Activated T-cell treated with anti-CD3 and anti-CD28 coated beads for 24 hours (primary cell): ENCODE results near the gene KCNH1.

Experiments
- DNase-seq: peaks from one replicate; pipeline ENCODE4 v3.0.0-alpha.2; 2020; ENCODE audit warnings: low read depth

KCNH1 gene

DNA sequence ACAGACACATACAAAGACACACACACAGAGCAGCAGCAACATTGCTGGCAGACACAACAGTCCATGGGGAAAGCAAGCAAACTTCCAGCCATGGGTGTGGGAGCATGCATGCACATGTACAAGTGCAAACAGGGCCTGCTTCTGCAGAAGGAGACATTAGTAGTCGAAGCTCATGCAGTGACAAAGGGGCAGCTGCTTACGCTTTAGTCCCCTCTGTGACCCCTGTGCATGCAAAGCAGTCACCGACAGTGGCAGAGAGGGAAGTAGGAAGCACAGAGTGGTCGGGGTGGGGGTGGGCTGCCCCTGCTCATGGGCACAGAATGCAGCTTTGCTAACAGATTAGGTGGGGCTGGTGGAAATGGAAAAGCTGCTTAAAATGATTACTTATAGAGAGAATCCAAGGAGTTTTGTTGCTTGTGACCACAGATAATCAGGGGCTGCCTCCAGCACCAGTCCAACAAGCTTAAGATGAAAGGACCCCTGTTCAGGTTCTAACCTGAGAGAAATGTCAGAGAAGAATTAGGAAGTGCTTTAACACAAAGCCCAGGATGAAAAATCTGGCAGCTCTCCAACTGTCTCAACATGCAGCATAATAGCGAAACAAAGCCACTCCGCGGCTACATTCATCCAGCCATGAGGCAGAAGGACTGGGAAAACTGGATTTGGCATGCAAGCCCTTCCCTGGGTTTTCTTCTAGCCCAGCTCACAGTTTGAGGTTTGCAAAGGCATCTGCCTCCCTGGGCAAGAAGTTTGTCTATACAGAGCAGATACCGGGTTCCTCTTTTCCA lies 378.9 kb downstream of the KCNH1 start:
- DNase-seq: no peak

DNA sequence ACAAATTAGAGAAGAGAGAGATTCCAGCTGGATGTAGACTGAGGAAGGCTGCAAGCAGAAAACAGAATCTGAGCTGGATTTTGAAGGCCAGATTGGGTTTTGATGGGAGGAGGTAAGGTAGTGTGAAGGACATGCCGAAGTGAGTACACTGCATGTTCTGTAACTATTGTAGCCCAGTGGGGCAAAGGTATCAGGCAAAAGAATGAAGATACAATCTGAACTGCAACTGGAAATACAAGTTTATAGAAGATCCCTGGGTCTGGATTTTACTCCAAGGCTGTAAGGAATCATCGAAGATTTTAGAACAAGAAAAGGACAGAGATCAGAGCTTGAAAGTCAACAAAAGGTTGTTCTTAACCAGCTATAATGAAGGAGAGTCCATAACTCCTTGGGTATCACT lies 382.0 kb downstream of the KCNH1 start:
- no peak for DNase-seq

DNA sequence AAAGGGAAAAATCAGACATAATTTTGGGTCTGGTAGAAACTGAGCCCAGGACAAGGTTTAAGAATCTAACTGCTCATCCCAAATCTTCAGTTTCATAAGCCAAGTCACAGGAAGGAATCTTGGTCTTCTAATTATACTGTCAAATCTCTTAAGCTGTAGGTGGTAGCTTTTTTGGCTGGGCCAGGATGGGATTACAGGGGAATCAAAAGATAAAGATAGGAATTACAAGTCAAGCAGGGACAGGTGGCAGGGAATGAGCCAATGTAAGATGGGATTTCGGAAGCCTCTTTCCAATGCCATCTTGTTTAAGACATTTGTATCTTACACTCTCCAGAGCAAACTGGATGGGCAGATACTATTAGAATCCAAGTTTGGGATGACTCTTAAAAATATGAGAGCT lies 383.5 kb downstream of the KCNH1 start:
- DNase-seq: no peak

DNA sequence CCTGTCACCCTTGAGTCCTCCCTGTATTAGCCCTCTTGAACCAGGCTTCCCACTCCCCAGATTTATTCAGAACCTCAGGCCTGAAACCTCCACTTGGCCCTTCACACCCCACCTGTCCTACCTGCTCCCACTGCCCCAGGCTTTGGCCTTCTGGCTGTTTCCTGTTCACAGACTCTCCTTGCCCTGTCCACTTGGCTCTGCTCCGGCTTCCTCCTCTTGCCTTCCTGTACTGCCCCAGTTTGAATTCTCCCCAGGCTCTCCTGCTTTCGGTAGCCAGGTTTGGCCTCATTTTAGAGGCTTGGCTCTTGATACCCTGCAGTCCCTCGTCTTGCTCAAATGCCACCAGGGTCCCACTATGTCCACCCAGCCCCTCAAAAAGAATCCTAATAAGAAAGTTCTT lies 385.2 kb downstream of the KCNH1 start:
- no peak for DNase-seq

DNA sequence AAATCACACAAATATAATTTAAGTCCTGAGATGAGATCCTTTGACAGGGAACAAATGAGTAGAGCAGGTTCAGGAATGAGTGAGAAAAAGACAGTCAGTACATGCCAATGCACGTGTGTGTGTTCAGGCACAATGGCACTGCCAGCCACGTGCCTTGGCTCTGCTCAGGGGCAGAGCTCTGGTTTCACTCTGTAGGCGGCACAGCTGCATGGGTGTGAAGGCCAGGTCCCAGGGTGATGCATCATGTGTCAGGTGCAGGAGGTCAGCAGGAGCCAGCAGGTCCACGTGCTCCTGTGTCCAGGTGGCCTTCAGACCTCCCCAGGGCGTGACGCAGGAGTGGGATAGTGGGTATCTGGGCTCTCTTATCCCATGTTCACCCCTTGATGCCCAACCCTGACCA lies 386.1 kb downstream of the KCNH1 start:
- DNase-seq: no peak

DNA sequence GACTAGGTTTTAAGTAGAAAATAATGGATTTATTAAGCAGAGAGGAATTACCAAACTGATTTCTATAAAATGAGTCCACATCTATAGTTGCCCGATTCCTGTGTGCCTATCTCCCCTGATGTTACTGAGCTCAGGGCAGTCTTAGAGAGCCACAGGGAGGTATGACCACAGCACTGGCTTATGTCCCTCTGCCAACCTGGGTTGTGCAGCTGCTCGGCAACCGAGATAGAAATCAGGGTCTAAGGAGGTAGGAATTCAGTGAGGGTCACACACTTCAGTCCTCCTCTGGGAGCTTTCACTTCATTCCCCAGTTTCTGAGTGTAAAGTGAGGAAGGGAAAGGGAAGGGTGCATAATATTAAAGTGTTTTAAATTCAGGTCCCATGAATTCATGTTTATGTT lies 386.8 kb downstream of the KCNH1 start:
- no peak for DNase-seq

DNA sequence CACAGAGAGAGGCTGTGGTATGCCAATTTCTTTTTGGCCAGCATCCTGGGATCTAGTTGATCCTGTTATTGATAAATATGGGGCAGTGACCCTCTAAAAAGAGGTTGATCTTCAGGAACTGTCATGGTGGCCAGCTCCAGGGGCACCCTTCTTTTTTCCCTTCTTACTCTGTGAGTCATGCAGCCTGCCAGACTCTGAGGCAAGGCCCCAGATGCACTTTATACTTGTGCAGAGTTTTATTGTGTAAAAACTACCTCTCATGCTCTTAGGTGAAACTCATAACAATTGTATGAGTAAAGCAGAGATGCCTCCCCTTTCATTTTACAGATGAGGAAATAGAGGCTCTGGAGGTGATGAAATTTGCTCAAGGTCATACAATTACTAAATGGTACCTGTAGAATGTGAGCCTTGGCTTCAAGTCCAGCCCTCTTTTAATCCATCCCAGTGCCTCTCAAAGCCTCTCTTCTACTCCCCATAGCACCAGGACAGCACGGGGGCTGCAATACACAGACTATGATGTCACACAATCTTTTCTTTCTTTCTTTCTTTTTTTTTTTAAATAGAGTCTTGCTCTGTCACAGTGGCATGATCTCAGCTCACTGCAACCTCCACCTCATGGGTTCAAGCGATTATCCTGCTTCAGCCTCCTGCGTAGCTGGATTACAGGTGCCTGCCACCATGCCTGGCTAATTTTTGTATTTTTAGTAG lies 387.8 kb downstream of the KCNH1 start:
- DNase-seq: no peak

DNA sequence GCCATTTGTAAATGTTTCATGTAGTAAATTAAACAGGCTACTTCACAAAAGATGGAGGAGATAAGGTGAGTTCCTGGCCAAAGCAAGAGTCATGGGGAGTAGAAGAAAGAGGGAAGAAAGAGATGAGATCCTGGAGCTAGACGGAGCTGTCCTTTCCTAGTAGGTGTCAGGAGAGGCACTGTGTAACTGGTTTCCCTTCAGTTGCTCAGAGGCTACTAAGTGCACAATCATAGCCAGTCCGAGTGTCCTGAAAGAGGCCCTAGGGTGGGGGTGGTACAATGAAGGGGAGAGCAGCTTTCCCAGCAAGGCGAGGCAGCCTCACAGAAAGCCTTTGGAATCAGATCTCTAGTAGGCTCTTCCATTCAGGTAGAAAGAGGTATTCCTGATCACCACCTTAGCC lies 390.9 kb downstream of the KCNH1 start:
- no peak for DNase-seq

DNA sequence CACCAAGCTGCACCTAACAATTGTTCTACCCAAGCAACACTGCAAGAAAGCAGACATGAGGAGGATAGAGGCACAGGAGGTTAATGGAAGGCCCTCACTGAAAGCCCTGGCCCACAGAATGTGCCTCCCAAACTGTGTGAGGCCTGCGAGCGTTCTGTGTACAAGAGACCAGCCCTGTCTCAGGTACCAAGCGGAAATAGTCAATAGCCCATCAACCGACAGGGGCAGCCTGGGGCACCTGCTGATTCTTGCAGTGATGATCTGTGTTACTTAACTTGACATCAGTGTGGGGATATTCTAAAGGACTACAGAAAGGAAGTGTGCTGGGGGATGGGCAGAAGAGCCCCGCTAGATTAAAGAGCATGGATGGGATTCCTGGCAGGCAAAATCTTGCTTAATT lies 392.4 kb downstream of the KCNH1 start:
- DNase-seq: no peak

DNA sequence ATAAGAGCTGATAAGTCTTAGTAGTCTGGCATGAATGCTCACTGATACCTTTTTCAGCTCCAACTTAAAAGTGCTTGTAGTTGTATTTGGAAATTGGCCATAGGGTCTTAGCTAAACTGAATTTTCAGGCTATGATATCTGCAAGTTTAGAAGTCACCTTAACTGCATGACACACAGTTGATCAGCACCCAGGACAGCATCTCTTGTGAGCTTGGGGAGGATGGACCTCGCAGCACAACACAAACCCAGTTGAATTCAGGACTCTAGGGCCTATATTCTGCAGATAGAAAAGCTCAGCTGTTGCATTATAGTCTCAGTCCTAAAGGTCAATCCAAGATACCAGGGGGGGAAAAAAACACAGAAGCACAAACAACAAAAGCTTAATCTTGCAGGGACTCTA lies 394.3 kb downstream of the KCNH1 start:
- DNase-seq: no peak

DNA sequence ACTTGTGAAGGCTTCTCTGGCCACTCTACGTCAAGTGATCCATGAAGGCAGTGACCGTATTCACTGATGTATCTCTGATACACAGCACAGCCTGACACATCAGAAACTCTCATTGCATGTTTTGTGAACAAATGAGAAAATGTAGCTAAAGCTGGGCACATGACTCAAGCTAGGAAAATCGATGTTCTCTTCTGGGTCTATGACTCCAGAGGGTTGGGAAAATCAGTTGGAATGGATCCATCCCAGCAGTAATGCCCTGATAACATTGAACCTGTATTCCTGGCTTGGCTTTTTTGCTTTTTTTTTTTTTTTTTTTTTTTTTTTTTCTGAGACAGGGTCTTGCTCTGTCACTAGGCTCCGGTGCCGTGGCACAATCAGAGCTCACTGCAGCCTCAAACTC lies 395.7 kb downstream of the KCNH1 start:
- no peak for DNase-seq

DNA sequence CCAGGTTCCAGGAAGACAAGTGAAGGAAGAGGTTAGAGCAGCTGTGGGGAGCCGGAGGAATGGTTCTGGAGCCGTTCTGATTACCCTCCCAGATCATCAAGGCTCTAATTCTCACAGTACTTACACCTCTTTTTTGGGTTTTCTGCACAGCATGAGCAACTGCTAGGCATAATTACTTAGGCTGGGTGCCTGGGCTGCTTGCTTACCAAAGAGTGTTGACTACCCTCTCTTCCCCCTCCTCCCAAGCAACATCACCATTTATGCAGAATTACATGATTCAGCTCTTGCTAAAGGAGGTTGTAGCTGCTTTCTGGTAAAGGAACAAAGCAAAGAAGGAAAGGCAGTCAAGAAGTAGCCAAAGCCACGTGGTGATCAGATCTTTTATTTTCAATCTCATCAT lies 397.2 kb downstream of the KCNH1 start:
- DNase-seq: no peak

DNA sequence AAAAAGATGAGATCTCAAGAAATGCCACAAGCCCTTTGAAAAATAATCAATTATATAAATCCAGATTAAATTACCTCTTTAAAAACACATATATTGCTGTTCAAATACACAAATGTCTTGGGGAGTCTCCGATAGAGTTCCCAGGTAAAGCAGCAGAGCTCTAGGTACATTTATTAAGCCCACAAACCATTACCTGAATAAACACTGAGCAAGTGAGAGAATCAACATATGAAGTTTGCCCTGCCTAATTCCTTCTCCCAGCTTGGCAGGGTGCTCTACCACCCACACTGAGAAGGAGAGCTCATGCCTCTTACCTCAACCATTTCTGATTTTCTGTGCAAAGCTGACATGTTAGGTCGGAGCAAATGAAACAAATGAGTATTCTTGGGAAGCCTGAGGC lies 402.4 kb downstream of the KCNH1 start:
- no peak for DNase-seq

DNA sequence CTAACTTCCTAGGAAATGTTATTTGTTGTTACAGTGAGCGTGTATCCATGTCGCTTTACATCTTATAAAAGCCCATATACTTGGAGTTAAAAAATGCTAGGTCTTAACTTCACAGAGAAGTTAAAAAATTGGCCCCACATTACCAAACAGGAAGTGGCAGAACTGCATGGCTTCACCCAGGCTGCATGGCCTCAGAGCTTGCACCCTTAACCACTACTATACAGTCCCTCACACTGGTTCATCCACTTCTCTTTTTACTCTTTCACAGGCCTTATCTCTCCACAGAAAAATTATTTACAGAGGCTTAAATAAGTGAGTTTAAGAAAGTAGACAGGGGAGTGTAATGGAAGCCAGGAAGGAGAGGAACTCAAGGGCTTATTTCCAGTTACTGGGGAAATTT lies 402.8 kb downstream of the KCNH1 start:
- no peak for DNase-seq

DNA sequence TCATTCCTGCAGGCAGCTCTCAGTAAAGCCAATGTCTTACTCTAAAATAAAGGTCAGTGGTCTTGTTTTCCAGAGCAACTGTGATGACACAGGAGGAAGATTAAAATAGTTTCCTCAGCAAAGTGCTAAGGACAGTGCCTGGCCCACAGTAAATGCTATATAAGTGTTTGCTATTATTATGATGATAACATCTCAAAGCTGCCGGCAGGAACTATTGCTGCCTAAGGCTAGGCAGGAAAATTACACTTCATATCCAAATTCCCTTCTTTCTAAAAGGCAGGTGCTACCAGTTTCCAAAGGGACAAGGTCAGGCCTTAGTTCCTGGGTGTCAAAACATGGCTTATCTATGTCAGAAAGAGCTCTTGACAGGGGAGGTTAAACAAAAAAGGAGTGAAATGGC lies 403.9 kb downstream of the KCNH1 start:
- DNase-seq: no peak

DNA sequence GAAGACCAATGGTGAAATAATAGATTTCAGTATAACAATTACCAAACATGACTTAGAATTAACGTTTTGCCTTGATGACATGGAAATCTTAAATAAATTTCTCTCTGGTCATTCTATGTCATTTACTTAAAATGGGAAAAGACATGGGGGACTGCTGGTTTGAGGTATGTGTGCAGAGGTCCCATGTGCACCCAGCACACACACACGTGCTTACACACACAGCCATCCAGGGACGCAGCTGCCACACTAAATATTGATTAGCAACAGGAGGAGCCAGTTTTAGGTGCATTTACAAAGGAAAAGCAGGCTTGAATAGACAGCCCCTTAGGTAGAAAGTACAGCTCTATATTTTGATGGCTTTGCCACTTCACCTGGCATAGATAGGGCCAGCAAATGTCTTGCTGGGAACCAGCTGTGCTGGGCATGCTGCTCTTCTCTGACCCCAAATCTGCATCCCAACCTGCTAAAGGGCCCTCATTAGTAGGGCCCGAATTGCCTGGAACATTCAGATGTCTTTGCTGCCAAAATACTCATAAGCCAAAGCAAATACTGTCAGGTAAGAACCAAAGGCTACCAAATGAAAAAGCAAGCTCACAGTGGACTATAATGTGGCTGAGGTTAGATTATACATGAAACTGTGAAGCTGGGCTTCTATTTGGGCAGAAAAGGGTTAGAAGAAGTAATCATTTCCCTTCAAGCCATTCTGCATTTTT lies 405.4 kb downstream of the KCNH1 start:
- DNase-seq: no peak

DNA sequence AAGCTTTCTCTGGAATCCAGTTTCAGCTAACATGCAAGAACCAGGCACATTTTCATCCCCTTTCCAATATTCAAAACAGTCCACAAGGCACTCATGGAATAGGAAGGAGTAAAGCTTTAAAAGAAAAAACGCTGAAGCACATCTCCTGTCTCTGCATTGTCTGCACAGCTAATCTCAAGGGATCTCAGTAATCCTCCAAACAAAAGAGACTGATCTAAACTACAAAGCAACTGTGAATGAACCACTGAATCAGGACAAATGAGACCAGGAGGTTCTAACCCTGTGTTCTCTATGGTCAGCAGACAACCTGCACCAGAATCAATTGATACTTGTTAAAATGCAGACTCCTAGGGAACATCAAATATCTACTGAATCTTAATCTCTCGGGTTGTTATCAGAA lies 406.2 kb downstream of the KCNH1 start:
- no peak for DNase-seq

DNA sequence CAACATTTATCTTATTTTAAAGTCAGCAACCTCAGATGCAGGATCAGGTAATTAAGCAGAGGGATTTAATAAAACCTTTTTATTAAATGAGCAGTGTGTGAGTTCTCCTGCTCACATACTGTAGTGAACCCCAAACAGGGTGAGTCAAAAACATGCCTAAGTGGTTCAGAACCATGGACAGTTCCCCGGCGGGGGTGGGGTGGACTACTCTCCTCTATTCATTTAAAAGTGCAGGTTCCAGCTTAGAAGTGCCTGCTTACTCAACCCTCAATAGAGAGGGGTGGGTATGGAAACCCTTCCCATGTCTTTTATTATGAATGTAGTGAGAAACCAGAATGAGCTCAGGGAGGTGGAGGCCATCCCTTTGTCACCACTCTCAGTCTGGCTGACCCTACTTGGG lies 407.3 kb downstream of the KCNH1 start:
- no peak for DNase-seq

DNA sequence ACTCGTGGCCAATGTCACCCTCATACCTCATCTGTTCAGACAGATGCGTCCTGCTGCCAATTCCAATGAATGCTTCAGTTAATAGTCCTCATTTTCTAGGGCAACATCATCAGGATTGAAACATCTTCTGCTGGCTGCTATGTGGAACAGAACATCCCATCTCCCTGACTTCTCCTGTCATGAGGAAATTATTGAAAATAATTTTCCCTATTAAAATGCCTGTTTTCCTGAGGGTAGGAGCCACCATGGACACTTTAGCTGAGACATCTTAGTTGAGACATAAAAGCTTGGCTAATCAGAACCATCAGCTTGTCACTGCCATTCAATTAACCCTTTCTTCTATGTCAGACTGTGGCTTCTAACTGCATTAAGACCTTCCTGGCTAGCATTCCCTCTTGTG lies 409.2 kb downstream of the KCNH1 start:
- no peak for DNase-seq

DNA sequence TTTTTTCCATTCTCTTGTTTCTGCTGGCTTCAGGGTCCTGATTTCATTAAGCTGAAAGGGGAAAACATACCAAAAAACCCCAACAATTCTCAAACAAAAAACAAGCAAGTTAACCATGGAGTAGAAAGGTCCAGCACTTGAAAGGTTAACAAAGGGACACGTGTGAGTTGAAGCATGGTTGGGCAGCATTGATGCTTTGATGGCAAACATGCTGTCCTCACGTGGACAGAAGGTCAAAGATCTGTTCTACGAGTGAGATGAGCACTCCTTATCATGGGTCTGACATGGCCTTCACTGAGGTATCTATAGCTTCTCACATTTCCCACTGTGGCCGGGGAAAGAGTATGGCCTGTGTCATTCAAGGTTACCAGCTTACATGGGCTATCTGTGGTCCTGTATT lies 410.3 kb downstream of the KCNH1 start:
- DNase-seq: no peak

DNA sequence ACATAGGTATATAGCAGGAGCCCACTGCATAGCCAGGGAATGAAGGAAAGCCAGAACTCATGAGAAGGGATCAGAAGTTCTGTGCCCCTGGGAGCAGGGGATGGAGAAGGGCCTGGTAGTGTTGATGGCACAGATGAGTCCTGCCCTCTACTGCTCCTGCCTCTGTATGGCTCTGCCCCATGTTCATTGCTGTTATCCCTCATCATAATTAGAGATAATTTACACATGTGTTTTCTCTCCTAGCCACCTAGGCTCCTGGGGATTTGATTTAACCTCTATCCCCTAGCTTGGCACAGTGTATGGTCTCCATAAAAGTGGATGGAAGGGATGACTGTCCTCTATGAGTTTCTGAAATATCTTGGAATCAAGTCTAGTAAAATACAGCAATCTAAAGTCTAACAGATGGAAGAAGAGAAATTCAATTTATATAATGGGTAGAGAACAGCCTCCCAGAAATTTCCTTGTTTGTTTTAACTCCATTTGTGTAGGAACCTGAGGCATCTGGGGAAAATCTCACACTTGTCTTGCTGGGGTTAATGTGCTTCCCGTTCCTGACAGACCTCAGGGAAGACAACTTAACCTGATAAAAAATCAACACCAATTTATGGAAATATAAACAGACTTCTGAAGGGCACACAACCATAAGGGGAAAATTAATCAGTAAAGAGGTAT lies 411.4 kb downstream of the KCNH1 start:
- no peak for DNase-seq

DNA sequence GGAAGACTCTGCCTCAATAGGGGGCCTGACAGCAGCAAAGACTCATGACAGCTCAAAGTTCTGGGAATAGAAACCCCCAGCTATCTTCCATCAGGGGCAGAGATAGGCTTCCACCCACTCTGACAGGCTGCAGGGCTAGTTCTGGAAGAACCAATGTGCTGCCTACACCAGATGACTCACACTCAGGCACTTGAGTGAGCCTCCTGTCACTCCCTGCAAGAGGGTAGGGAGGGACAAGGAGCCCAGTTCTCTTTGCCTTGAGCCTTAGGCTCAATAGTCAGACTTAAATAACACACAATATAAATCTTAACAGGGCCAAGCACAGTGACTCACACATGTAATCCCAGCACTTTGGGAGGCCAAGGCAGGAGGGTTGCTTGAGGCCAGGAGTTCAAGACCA lies 418.9 kb downstream of the KCNH1 start:
- DNase-seq: no peak
